Smooth muscle cell (in vitro differentiated cells): ENCODE data around the gene RPS28. TPM values are rescaled to one million over a fixed set of nuclear protein-coding genes. Genes with fewer than 3 reads are reported as not detected.
"Not testable (repeated sequence)": the region's sequence is repeated elsewhere in the genome, so short reads cannot be mapped to it uniquely, and the experiment has no call there.

ENCODE experiments used
- DNase-seq: peaks from one replicate; lab custom pipeline; 2025; ENCODE audit not compliant: unreplicated experiment; lab: John Stamatoyannopoulos, UW
- H2AFZ ChIP-seq: fragments of 200-600 bp; sonication (generic); 2 replicates; pipeline ENCODE4 v1.6.0; 2016; ENCODE audit warnings: antibody characterized with exemption, low read depth, mild to moderate bottlenecking
- H3F3A ChIP-seq: fragments of 200-600 bp; sonication (generic); 2 replicates; pipeline ENCODE4 v1.6.0; 2017; ENCODE audit warnings: antibody characterized with exemption, low read depth
- H3K27ac ChIP-seq: fragments of 200-600 bp; sonication (generic); 2 replicates; pipeline ENCODE4 v1.5.1; 2016; ENCODE audit warnings: low read depth, mild to moderate bottlenecking
- H3K27me3 ChIP-seq: fragments of 200-600 bp; sonication (generic); 2 replicates; pipeline ENCODE4 v1.6.1; 2016; ENCODE audit warnings: low read depth, mild to moderate bottlenecking
- H3K36me3 ChIP-seq: fragments of 200-600 bp; sonication (generic); 2 replicates; pipeline ENCODE4 v1.5.1; 2016; ENCODE audit warnings: low read depth
- H3K4me1 ChIP-seq: fragments of 200-600 bp; sonication (generic); 2 replicates; pipeline ENCODE4 v1.5.1; 2016; ENCODE audit warnings: low read depth
- H3K4me2 ChIP-seq: fragments of 200-600 bp; sonication (generic); 2 replicates; pipeline ENCODE4 v1.6.0; 2016; ENCODE audit warnings: mild to moderate bottlenecking
- H3K4me3 ChIP-seq: fragments of 200-600 bp; sonication (generic); 2 replicates; pipeline ENCODE4 v1.5.1; 2016; ENCODE audit warnings: mild to moderate bottlenecking
- H3K79me2 ChIP-seq: fragments of 200-600 bp; sonication (generic); 2 replicates; pipeline ENCODE4 v1.6.0; 2016; ENCODE audit warnings: low read depth, mild to moderate bottlenecking
- H3K9ac ChIP-seq: fragments of 200-600 bp; sonication (generic); 2 replicates; pipeline ENCODE4 v1.6.0; 2016; ENCODE audit warnings: low read depth
- H3K9me3 ChIP-seq: fragments of 200-600 bp; sonication (generic); replicated peaks from 2 replicates; pipeline ENCODE4 v1.5.1; 2016; ENCODE audit warnings: low read depth
- H4K20me1 ChIP-seq: fragments of 200-600 bp; sonication (generic); 2 replicates; pipeline ENCODE4 v1.6.0; 2016; ENCODE audit warnings: low read depth
- CTCF ChIP-seq: fragments of 200-600 bp; sonication (generic); IDR thresholded peaks from 2 replicates; pipeline ENCODE4 v1.5.1; 2017; ENCODE audit warnings: borderline replicate concordance, mild to moderate bottlenecking, antibody characterized with exemption; ENCODE audit not compliant: insufficient read depth, poor library complexity, severe bottlenecking
- WGBS: methylation state at CpG from one replicate; pipeline ENCODE4 v1.1.7; 2016; ENCODE audit warnings: low lambda C conversion rate; 5-methylcytosine and 5-hydroxymethylcytosine counted together
- polyA plus RNA-seq: library from polyadenylated mRNA; unstranded; fragments of >200 nt; fragmentation: Nextera tagmentation; extraction: Ambion mirVana; gene quantifications from 2 replicates; pipeline ENCODE4 v1.2.1, GENCODE V29; 2016
- total RNA-seq: library from RNA; depleted of rRNA; stranded (reverse); fragments of >200 nt; gene quantifications from 2 replicates; pipeline ENCODE4 v1.2.3, GENCODE V29; 2014

The RPS28 gene
- total and polyA plus RNA-seq, 2 experiments from 2014 or later: 236 to 574 TPM

DNA sequence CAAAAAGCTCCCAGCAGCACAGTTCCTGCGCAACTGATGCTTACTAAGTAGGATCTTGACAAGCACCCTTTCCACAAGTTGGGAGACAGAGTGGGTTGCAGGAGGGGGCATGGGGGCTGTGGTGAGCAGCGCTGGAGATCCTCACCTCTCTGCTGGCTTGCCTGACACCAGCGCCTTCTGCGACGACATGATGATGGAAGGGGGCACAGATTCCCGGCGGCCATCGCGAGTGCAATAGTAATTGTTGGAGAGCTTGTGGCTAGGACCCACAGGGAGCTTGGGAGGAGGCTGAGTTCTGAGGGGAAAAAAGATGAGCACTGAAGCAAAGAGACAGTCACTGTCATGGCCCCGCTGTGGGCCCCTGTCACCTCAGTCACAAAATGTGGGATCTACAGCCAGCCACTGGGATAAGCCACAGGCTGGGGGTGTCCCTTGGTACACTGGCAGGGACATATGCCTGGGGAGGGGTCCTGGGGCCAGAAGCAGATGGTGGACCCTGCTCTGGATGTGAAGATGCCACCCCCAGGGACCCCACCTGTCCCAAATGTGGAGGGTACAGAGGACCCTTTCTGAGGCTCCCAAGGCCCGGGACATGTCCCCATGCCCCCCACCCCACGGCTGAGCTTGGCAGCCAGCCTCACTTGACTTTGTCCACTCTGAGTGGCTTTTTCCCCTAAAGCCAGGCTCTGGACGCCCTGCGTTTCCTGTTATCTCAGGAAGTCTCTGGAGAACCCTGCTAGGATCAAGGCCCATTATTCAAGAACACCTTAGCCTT, 4.8 kb upstream of the RPS28 start:
- Histone ChIP-seq H3K9me3 (no peaks in the 10 kb centered on the region), H3K4me3 (no peak overlapping the region), H4K20me1 (no peaks in the 10 kb centered on the region), H3K27me3 (no peaks in the 10 kb centered on the region), H3K36me3 (no peaks in the 10 kb centered on the region), H3K9ac (no peak overlapping the region), H3K4me1 (peaks cover 10% of the 10 kb centered on the region), H3K27ac (no peak overlapping the region), H3K79me2 (peaks cover 25% of the 10 kb centered on the region), H3F3A (no peaks in the 10 kb centered on the region), H2AFZ (no peak overlapping the region), H3K4me2 (no peak overlapping the region)
- no peak for DNase-seq
- TF ChIP-seq CTCF: no peak
- WGBS: 86% methylated on average over 14 of the region's 14 CpGs

DNA sequence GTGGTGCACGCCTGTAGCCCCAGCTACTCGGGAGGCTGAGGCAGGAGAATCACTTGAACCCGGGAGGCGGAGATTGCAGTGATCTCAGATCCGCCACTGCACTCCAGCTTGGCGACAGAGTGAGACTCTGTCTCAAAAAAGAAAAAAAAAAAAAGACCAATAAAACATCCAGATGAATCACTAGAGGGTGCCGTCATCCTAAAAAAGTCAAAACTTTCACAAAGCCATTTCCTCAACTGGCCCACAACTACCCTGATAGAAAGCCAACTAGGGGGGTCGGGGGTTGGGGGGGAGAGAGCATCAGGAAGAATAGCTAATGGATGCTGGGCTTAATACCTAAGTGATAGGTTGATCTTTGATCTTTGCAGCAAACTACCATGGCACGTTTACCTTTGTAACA, 2.5 kb upstream of the RPS28 start:
- WGBS: 92% methylated on average over 9 of the region's 9 CpGs
- not testable (repeated sequence) for H3K27ac ChIP-seq

DNA sequence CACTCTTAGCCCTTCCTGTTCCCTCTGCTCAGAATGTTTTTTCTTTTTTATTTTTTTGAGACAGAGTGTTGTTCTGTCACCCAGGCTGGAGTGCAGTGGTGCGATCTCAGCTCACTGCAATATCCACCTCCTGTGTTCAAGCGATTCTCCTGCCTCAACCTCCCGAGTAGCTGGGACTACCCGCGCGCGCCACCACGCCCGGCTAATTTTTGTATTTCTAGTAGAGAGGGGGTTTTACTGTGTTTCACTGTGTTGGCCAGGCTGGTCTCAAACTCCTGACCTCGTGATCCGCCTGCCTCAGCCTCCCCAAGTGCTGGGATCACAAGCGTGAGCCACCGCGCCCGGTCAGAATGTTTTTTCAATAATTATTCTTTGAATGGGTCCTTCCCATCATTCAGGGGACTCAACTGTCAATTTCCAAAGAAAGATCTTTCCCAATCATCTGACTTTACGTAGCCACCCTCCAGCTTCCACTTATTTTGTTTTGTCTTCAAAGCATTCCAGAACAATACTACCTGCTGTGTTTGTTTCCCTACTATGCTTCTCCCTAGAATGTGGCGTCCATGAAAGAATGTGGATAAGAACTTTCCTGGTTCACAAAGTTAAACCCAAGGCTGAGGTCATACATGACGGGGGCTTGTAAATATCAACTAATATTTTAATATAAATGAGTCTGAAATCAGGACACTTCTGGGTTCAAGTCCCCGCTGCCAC, 1.3 kb upstream of the RPS28 start:
- H2AFZ ChIP-seq: no peak overlapping the region
- H3K4me1 ChIP-seq: peaks cover 20% of the 10 kb centered on the region

More for the DNA sequence above, 2.5 kb upstream of the RPS28 start:
- H4K20me1 ChIP-seq: peaks cover 23% of the 10 kb centered on the region
- not testable (repeated sequence) for H3K36me3 ChIP-seq, H3K9ac ChIP-seq, H2AFZ ChIP-seq, H3K27me3 ChIP-seq, DNase-seq, H3K4me2 ChIP-seq, H3F3A ChIP-seq, H3K4me3 ChIP-seq, H3K9me3 ChIP-seq
- H3K4me1 ChIP-seq: peaks cover 20% of the 10 kb centered on the region
- peaks cover 42% of the 10 kb centered on the region for H3K79me2 ChIP-seq

More for the DNA sequence above, 1.3 kb upstream of the RPS28 start:
- no peaks in the 10 kb centered on the region for H3K36me3 ChIP-seq
- H3K4me3 ChIP-seq: peak overlapping the region; percentile 93
- no peaks in the 10 kb centered on the region for H3K9me3 ChIP-seq
- H3K9ac ChIP-seq: peak overlapping the region; percentile 99
- no peak for DNase-seq
- H3K27me3 ChIP-seq: no peaks in the 10 kb centered on the region
- 80% methylated on average over 19 of the region's 19 CpGs for WGBS
- TF ChIP-seq CTCF: no peak
- peaks cover 24% of the 10 kb centered on the region for H4K20me1 ChIP-seq
- peaks cover 42% of the 10 kb centered on the region for H3K79me2 ChIP-seq
- no peaks in the 10 kb centered on the region for H3F3A ChIP-seq
- peak overlapping the region; percentile 96 for H3K4me2 ChIP-seq
- H3K27ac ChIP-seq: peak overlapping the region; percentile 92
